Keratinocyte (primary cell): ENCODE results near the gene DUSP6. TPM values are rescaled to one million over a fixed set of nuclear protein-coding genes. Genes with fewer than 3 reads are reported as not detected.

Source experiments
- DNase-seq: peaks from one replicate; pipeline ENCODE4 v3.0.0-alpha.2; 2011; ENCODE audit warnings: low read depth, missing footprints, low spot score
- FAIRE-seq: peaks from 2 replicates; lab custom pipeline; 2011; peaks lifted over from hg19 to GRCh38; lab: Jason Lieb, UNC
- H2AFZ ChIP-seq: 2 replicates; pipeline ENCODE4 v1.6.0; 2012; ENCODE audit warnings: low read length, control low read depth, inconsistent platforms; ENCODE audit not compliant: control insufficient read depth
- H3K27ac ChIP-seq: 2 replicates; pipeline ENCODE4 v1.5.1; 2011; ENCODE audit warnings: low read length; ENCODE audit not compliant: control insufficient read depth, insufficient read depth
- H3K27me3 ChIP-seq: 3 replicates; pipeline ENCODE4 v1.6.0; 2011; ENCODE audit warnings: low read length; ENCODE audit not compliant: control insufficient read depth, insufficient read depth; ENCODE audit errors: extremely low read depth
- H3K36me3 ChIP-seq, 2 experiments: 2 replicates in 1 of 2; 3 replicates in 1 of 2; pipeline ENCODE4 v1.5.1; 2011; ENCODE audit warnings: low read length in 2 of 2, mild to moderate bottlenecking in 1 of 2; ENCODE audit not compliant: control insufficient read depth in 2 of 2, insufficient read depth in 2 of 2; ENCODE audit errors: extremely low read depth in 1 of 2
- H3K4me1 ChIP-seq: 3 replicates; pipeline ENCODE4 v1.5.1; 2011; ENCODE audit warnings: low read length; ENCODE audit not compliant: control insufficient read depth, insufficient read depth; ENCODE audit errors: extremely low read depth
- H3K4me2 ChIP-seq: 3 replicates; pipeline ENCODE4 v1.6.0; 2011; ENCODE audit warnings: low read depth, low read length; ENCODE audit not compliant: control insufficient read depth, insufficient read depth; ENCODE audit errors: extremely low read depth
- H3K4me3 ChIP-seq, 3 experiments: fragments of 200-600 bp in 1 of 3; sonication (generic) in 1 of 3; 2 replicates in 2 of 3; 3 replicates in 1 of 3; pipeline ENCODE4 v1.5.1; 2011 to 2016; ENCODE audit warnings: low read length in 3 of 3, mild to moderate bottlenecking in 3 of 3, control low read depth in 2 of 3, inconsistent platforms in 1 of 3, low read depth in 1 of 3, mixed read lengths in 1 of 3, mixed run types in 1 of 3, moderate library complexity in 1 of 3; ENCODE audit not compliant: control insufficient read depth in 2 of 3, insufficient read depth in 2 of 3; ENCODE audit errors: extremely low read depth in 1 of 3
- H3K79me2 ChIP-seq: 2 replicates; pipeline ENCODE4 v1.6.0; 2012; ENCODE audit warnings: low read length; ENCODE audit not compliant: control insufficient read depth, insufficient read depth
- H3K9ac ChIP-seq: 3 replicates; pipeline ENCODE4 v1.6.0; 2011; ENCODE audit warnings: low read length; ENCODE audit not compliant: control insufficient read depth, insufficient read depth; ENCODE audit errors: extremely low read depth
- H3K9me1 ChIP-seq: 3 replicates; pipeline ENCODE4 v1.6.0; 2011; ENCODE audit warnings: low read length; ENCODE audit not compliant: control insufficient read depth, insufficient read depth; ENCODE audit errors: extremely low read depth
- H3K9me3 ChIP-seq: 2 replicates; pipeline ENCODE4 v1.5.1; 2012; ENCODE audit warnings: low read depth, low read length; ENCODE audit not compliant: control insufficient read depth
- H4K20me1 ChIP-seq: 3 replicates; pipeline ENCODE4 v1.6.0; 2011; ENCODE audit warnings: low read length; ENCODE audit not compliant: control insufficient read depth, insufficient read depth; ENCODE audit errors: extremely low read depth
- CTCF ChIP-seq, 3 experiments: IDR thresholded peaks in 1 of 3; conservative IDR thresholded peaks in 1 of 3; optimal IDR thresholded peaks in 1 of 3; 2 replicates in 2 of 3; 3 replicates in 1 of 3; pipeline versions ENCODE3 to v1.5.1; 2011; ENCODE audit warnings: low read length in 3 of 3, mild to moderate bottlenecking in 3 of 3, moderate library complexity in 2 of 3, control low read depth in 1 of 3, inconsistent platforms in 1 of 3; ENCODE audit not compliant: insufficient read depth in 2 of 3; ENCODE audit errors: extremely low read depth in 1 of 3
- EZH2 ChIP-seq: IDR thresholded peaks from one replicate; pipeline ENCODE4 v1.6.1; 2012; ENCODE audit warnings: inconsistent platforms, mild to moderate bottlenecking, low read length, moderate library complexity
- dilution Hi-C: fragments of 300-500 bp; cut with MboI; formaldehyde crosslinking; loops from one replicate; pipeline ENCODE4 v1.7.0; 2020; ENCODE audit warnings: low sequenced_read_pairs; ENCODE audit not compliant: extremely low pct_ligation_motif_present
- polyA plus RNA-seq, 5 experiments: library from polyadenylated mRNA; depleted of rRNA in 3 of 5; stranded (reverse) in 3 of 5; stranded (forward) in 1 of 5; unstranded in 1 of 5; fragments of >200 nt; gene quantifications; 1 replicate in 1 of 5; 2 replicates in 3 of 5; 3 replicates in 1 of 5; pipeline versions ENCODE4 v1.2.1 to v1.2.3, GENCODE V29; 2011 to 2012; ENCODE audit warnings: missing spikeins in 2 of 5, low read depth in 1 of 5, low replicate concordance in 1 of 5

Gene DUSP6
- polyA plus RNA-seq, 1 donor (not counting 4 experiments of a cell fraction or from before 2014, with no cell fraction given): 221 TPM

GRCh38 chr12:89335452-89336244 lies 16.7 kb downstream of the DUSP6 start:
- no peak overlapping the region for H3K27ac ChIP-seq
- no peak for DNase-seq
- no peaks in the 10 kb centered on the region for H4K20me1 ChIP-seq
- no peak overlapping the region for H3K4me3 ChIP-seq
- no peaks in the 10 kb centered on the region for H3K9me1 ChIP-seq
- H3K79me2 ChIP-seq: no peaks in the 10 kb centered on the region
- no peak overlapping the region for H3K4me2 ChIP-seq
- no peak for FAIRE-seq
- H3K27me3 ChIP-seq: no peaks in the 10 kb centered on the region
- dilution Hi-C loops: loop anchor here (25.0 kb wide), 1 partner anchor 273 kb away; no protein-coding TSS in a partner anchor
- no peak for TF ChIP-seq CTCF (optimal IDR thresholded peaks at IDR 0.05 in 1 of 3, IDR thresholded peaks at IDR 0.05 in 1 of 3, conservative IDR thresholded peaks at IDR 0.05 in 1 of 3; ENCODE audit: extremely low read depth in 1 of 3, insufficient read depth in 2 of 3, low read length in 3 of 3)
- no peak for TF ChIP-seq EZH2
- H3K9ac ChIP-seq: no peak overlapping the region
- H2AFZ ChIP-seq: no peak overlapping the region
- no peaks in the 10 kb centered on the region for H3K4me1 ChIP-seq
- no peaks in the 10 kb centered on the region for H3K9me3 ChIP-seq
- no peaks in the 10 kb centered on the region for H3K36me3 ChIP-seq

- dilution Hi-C loops: loop anchor here (25.0 kb wide), 1 partner anchor 272 kb away; no protein-coding TSS in a partner anchor
- TF ChIP-seq EZH2 (no peak), CTCF (optimal IDR thresholded peaks at IDR 0.05 in 1 of 3, IDR thresholded peaks at IDR 0.05 in 1 of 3, conservative IDR thresholded peaks at IDR 0.05 in 1 of 3; ENCODE audit: extremely low read depth in 1 of 3, insufficient read depth in 2 of 3, low read length in 3 of 3) (no peak)
- FAIRE-seq: no peak
Observed at GRCh38 chr12:89334548-89335169, 17.6 kb downstream of the DUSP6 start.

More at GRCh38 chr12:89334548-89335169, 17.6 kb downstream of the DUSP6 start:
- Histone ChIP-seq H2AFZ (no peak overlapping the region), H4K20me1 (no peaks in the 10 kb centered on the region), H3K36me3 (no peaks in the 10 kb centered on the region), H3K27ac (no peak overlapping the region), H3K27me3 (no peaks in the 10 kb centered on the region), H3K4me1 (no peaks in the 10 kb centered on the region), H3K9me3 (no peaks in the 10 kb centered on the region), H3K4me3 (no peak overlapping the region), H3K4me2 (no peak overlapping the region), H3K9me1 (no peaks in the 10 kb centered on the region), H3K9ac (no peak overlapping the region), H3K79me2 (no peaks in the 10 kb centered on the region)
- DNase-seq: no peak
